PC-9 (cell line): ENCODE data around the gene LRRC59. TPM values are rescaled to one million over a fixed set of nuclear protein-coding genes. Genes with fewer than 3 reads are reported as not detected.

Source experiments
- BruUV-seq: library from RNA; stranded (reverse); fragments of 400-500 nt; replicated peaks from 2 replicates; lab custom pipeline; 2021; lab: Mats Ljungman, UMichigan
- CTCF ChIA-PET: fragments of 300-600 bp; sonication (Branson Sonifier 250); formaldehyde crosslinking; loops from one replicate; lab custom pipeline; 2022; ENCODE audit warnings: antibody characterized with exemption; lab: Charles Lee
- POLR2A ChIA-PET: fragments of 300-600 bp; sonication (Branson Sonifier 250); formaldehyde crosslinking; loops from one replicate; lab custom pipeline; 2022; ENCODE audit warnings: antibody characterized with exemption; ENCODE audit not compliant: unreplicated experiment; lab: Charles Lee
- DNase-seq, 2 experiments: peaks; one replicate each; pipeline versions ENCODE4 v3.0.0 to v3.0.0-alpha.2; 2015 to 2022; ENCODE audit warnings: mixed read lengths in 1 of 2
- H2AFZ ChIP-seq: fragments of 200-600 bp; sonication (generic); 2 replicates; pipeline ENCODE4 v1.8.1; 2017; ENCODE audit warnings: antibody characterized with exemption
- H3F3A ChIP-seq: fragments of 200-600 bp; sonication (generic); 2 replicates; pipeline ENCODE4 v1.8.1; 2017; ENCODE audit warnings: antibody characterized with exemption, mild to moderate bottlenecking, low read depth; ENCODE audit not compliant: insufficient read depth
- H3K27ac ChIP-seq: fragments of 200-600 bp; sonication (generic); 2 replicates; pipeline ENCODE4 v1.6.1; 2016; ENCODE audit warnings: mixed run types
- H3K27me3 ChIP-seq: fragments of 200-600 bp; sonication (generic); 2 replicates; pipeline ENCODE4 v1.6.1; 2016; ENCODE audit warnings: low read depth, mixed run types; ENCODE audit not compliant: insufficient read depth
- H3K36me3 ChIP-seq: fragments of 200-600 bp; sonication (generic); 2 replicates; pipeline ENCODE4 v1.6.1; 2016; ENCODE audit warnings: low read depth, mixed run types
- H3K4me1 ChIP-seq: fragments of 200-600 bp; sonication (generic); replicated peaks from 2 replicates; pipeline ENCODE4 v1.6.1; 2016; ENCODE audit warnings: mixed run types; ENCODE audit not compliant: insufficient read depth
- H3K4me2 ChIP-seq: fragments of 200-600 bp; sonication (generic); 2 replicates; pipeline ENCODE4 v1.6.1; 2017; ENCODE audit warnings: mixed run types
- H3K4me3 ChIP-seq: fragments of 200-600 bp; sonication (generic); 2 replicates; pipeline ENCODE4 v1.6.1; 2016; ENCODE audit warnings: mixed run types
- H3K79me2 ChIP-seq: fragments of 200-600 bp; sonication (generic); 2 replicates; pipeline ENCODE4 v1.6.1; 2017; ENCODE audit warnings: low read depth, mixed run types
- H3K9me2 ChIP-seq: fragments of 200-600 bp; sonication (generic); 2 replicates; pipeline ENCODE4 v1.8.1; 2017; ENCODE audit warnings: mild to moderate bottlenecking; ENCODE audit not compliant: insufficient read depth
- H3K9me3 ChIP-seq: fragments of 200-600 bp; sonication (generic); 2 replicates; pipeline ENCODE4 v1.8.1; 2016; ENCODE audit warnings: low read depth; ENCODE audit not compliant: insufficient read depth
- H4K20me1 ChIP-seq: fragments of 200-600 bp; sonication (generic); 2 replicates; pipeline ENCODE4 v1.8.1; 2017; ENCODE audit not compliant: insufficient read depth
- CTCF ChIP-seq: fragments of 200-600 bp; sonication (generic); conservative IDR thresholded peaks from 2 replicates; pipeline ENCODE4 v1.6.1; 2017; ENCODE audit warnings: mixed run types, antibody characterized with exemption, mild to moderate bottlenecking, moderate library complexity
- EZH2 ChIP-seq: fragments of 200-600 bp; sonication (generic); IDR thresholded peaks from 2 replicates; pipeline ENCODE4 v1.8.0; 2017; ENCODE audit warnings: antibody characterized with exemption, low read depth
- intact Hi-C: fragments of 100-400 bp; cut with micrococcal nuclease; formaldehyde crosslinking; loops from one replicate; pipeline ENCODE4 v1.10.0; 2022; ENCODE audit not compliant: unreplicated experiment
- total RNA-seq: library from RNA; stranded (reverse); gene quantifications from 2 replicates; pipeline ENCODE4 v1.2.3, GENCODE V29; 2021

The LRRC59 gene
- total RNA-seq, 1 experiment from 2014 or later, result 102 TPM

GRCh38 chr17:50356418-50356817 is 40.9 kb downstream of the LRRC59 start:
- Histone ChIP-seq H3K27ac (no peak overlapping the region), H3K9me2 (no peaks in the 10 kb centered on the region), H4K20me1 (peaks cover 3% of the 10 kb centered on the region; the same call in 1 of the 2 replicates), H3K4me1 (no peaks in the 10 kb centered on the region), H3K27me3 (no peaks in the 10 kb centered on the region), H3K4me2 (no peak overlapping the region), H2AFZ (no peak overlapping the region), H3F3A (no peaks in the 10 kb centered on the region), H3K4me3 (no peak overlapping the region), H3K36me3 (0 out of 2 replicates have a peak, but pooled peaks cover 7% of the 10 kb centered on the region), H3K79me2 (no peaks in the 10 kb centered on the region), H3K9me3 (no peaks in the 10 kb centered on the region)
- ChIA-PET CTCF (no interaction called here), POLR2A (no interaction called here)
- BruUV-seq, result no TSS peak
- intact Hi-C loops, result no loop called here
- DNase-seq, result no peak
- TF ChIP-seq CTCF, result no peak
- TF ChIP-seq EZH2, result no peak

- 0 out of 2 replicates have a peak, but pooled peaks cover 7% of the 10 kb centered on the region for H3K36me3 ChIP-seq
- intact Hi-C loops, result no loop called here
- H3K27me3 ChIP-seq, result no peaks in the 10 kb centered on the region
- no peaks in the 10 kb centered on the region for H3F3A ChIP-seq
- no peak overlapping the region for H3K4me3 ChIP-seq
- H3K9me2 ChIP-seq, result no peaks in the 10 kb centered on the region
- H3K79me2 ChIP-seq, result no peaks in the 10 kb centered on the region
- ChIA-PET CTCF (no interaction called here), POLR2A (interaction anchor here (0.5 to 0.6 kb wide), 2 partner anchors 202 to 871 kb away, joined by 3 to 12 read pairs; no protein-coding TSS in a partner anchor)
- no peaks in the 10 kb centered on the region for H3K9me3 ChIP-seq
- no peaks in the 10 kb centered on the region for H3K4me1 ChIP-seq
- no peak overlapping the region for H2AFZ ChIP-seq
- H4K20me1 ChIP-seq, result peaks cover 3% of the 10 kb centered on the region; the same call in 1 of the 2 replicates
- no TSS peak for BruUV-seq
- TF ChIP-seq EZH2, result no peak
- TF ChIP-seq CTCF, result no peak
- no peak overlapping the region for H3K4me2 ChIP-seq
- no peak for DNase-seq
- no peak overlapping the region for H3K27ac ChIP-seq
These were observed 41.5 kb downstream of the LRRC59 start for GRCh38 chr17:50355701-50356341.

GRCh38 chr17:50355336-50355700 is 42.0 kb downstream of the LRRC59 start:
- no peaks in the 10 kb centered on the region for H3K9me2 ChIP-seq
- intact Hi-C loops, result no loop called here
- H3K79me2 ChIP-seq, result no peaks in the 10 kb centered on the region
- H3K27me3 ChIP-seq, result no peaks in the 10 kb centered on the region
- no peak for DNase-seq
- 0 out of 2 replicates have a peak, but pooled peaks cover 7% of the 10 kb centered on the region for H3K36me3 ChIP-seq
- CTCF ChIA-PET, result no interaction called here
- TF ChIP-seq CTCF (no peak), EZH2 (no peak)
- H2AFZ ChIP-seq, result no peak overlapping the region
- no peak overlapping the region for H3K27ac ChIP-seq
- no peaks in the 10 kb centered on the region for H3F3A ChIP-seq
- no peaks in the 10 kb centered on the region for H3K9me3 ChIP-seq
- no TSS peak for BruUV-seq
- POLR2A ChIA-PET, result interaction anchor here (0.6 kb wide), 1 partner anchor 201 kb away, joined by 3 read pairs; no protein-coding TSS in a partner anchor
- no peak overlapping the region for H3K4me2 ChIP-seq
- no peaks in the 10 kb centered on the region for H3K4me1 ChIP-seq
- peaks cover 3% of the 10 kb centered on the region; the same call in 1 of the 2 replicates for H4K20me1 ChIP-seq
- H3K4me3 ChIP-seq, result no peak overlapping the region
